GM12872 (cell line): ENCODE results near the gene THUMPD3.

Source experiments
- CTCF ChIP-seq: IDR thresholded peaks from 3 replicates; pipeline ENCODE4 v1.5.1; 2011; ENCODE audit warnings: low read depth, mild to moderate bottlenecking, low read length, moderate library complexity; ENCODE audit not compliant: insufficient read depth

Gene THUMPD3

GRCh38 chr3:9399337-9399703 lies 36.5 kb downstream of the THUMPD3 start:
- TF ChIP-seq CTCF: no peak

- TF ChIP-seq CTCF: 0 out of 3 replicates have a peak, but pooled peaks have one; percentile 6
Measured at GRCh38 chr3:9399746-9400145, 36.9 kb downstream of the THUMPD3 start.

- TF ChIP-seq CTCF: no peak
Measured at GRCh38 chr3:9400616-9401015, 37.8 kb downstream of the THUMPD3 start.

DNA sequence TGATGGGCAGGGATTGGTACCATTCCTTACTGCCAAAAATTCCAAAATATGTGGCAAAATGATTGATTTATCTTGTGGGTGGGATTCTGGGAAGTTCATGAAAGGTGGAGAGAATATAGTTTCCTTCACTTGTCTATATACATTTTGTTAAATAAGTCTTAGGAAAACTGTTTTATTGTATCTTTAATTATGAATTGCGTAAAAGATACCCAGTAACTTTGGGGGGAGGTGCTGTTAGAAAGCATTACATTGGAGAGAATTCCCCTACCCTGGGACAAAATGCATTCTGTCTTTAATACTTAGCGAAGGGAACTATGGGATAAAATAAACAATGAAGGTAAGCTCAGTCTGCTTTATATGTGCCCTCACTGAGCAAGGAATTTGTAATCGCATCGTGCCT lies 39.1 kb downstream of the THUMPD3 start:
- no peak for TF ChIP-seq CTCF

DNA sequence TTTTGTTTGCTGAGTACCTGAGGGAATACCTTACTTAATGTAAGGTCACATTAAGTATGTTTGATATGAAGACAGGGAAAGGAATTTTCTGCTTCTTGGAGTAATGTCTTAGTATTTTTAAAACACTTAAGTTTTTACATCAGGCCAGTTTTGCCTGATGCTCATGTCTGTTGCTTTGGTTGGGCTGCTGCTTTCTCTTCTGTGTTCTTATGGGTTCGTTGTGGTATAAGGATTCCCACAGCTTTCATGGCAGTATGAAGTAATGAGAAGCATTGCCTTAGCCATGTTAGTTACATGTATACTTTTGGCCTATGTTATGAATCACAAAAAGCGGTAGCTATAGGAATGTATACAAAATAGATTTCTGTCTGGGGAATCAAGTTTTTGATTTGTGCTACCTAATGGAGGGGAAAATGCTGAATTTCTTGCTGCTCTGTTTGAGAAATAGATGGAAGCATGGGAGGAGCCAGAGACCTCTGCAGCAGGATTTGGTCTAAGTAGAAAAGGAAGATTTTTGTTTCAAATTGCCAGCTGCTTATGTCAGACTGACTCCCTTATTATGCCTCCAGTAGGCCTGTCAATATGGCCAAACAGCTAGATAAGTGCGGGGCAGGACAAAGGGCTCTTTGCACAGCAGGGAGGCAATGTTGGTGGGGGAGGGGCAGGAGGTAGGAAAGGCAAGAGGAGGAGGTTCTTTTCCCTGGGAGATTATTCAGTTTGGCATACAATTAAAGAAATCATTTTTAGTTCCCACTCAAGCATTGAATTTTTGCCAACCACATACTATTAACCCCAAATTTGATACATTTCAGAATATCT lies 39.8 kb downstream of the THUMPD3 start:
- TF ChIP-seq CTCF: no peak

- no peak for TF ChIP-seq CTCF
Measured at GRCh38 chr3:9403463-9403862, 40.6 kb downstream of the THUMPD3 start.

DNA sequence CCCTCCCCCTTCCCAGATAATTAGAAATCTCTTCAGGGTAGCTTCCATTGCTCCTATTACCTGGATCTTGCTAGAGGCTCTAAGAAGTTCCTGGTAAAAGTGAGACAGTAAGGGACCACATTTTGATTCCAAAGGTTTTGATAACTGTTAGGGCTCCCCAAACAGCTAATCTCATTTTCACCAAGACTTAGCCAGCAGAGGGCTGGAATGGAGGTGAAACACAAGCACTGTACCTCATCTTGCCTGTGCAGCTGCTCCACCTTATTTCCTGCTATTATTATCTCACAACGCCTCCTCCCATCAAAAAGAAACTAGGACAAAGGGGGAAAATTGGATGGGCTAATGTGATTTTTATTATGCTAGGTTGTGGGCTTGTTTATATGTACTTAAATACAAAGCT lies 41.8 kb downstream of the THUMPD3 start:
- 0 out of 3 replicates have a peak, but pooled peaks have one; percentile 5 for TF ChIP-seq CTCF
